Mesothelial cell of epicardium (in vitro differentiated cells): ENCODE measurements around the gene WDR18. TPM values are rescaled to one million over a fixed set of nuclear protein-coding genes. Genes with fewer than 3 reads are reported as not detected.

Experiments used
- DNase-seq, 2 experiments: peaks; one replicate each; pipeline ENCODE4 v3.0.0; 2021; ENCODE audit warnings: low spot score in 2 of 2; ENCODE audit not compliant: unreplicated experiment in 2 of 2
- H3K27ac Mint-ChIP-seq: 2 replicates; pipeline ENCODE4 v1.8.0; 2021; ENCODE audit warnings: mixed read lengths
- H3K27me3 Mint-ChIP-seq: 2 replicates; pipeline ENCODE4 v1.8.0; 2021; ENCODE audit warnings: low read depth, mixed read lengths
- H3K36me3 Mint-ChIP-seq: 2 replicates; pipeline ENCODE4 v1.8.0; 2021; ENCODE audit warnings: mixed read lengths
- H3K4me1 Mint-ChIP-seq: 2 replicates; pipeline ENCODE4 v1.8.0; 2021; ENCODE audit warnings: mixed read lengths
- H3K4me3 Mint-ChIP-seq: 2 replicates; pipeline ENCODE4 v1.8.0; 2021; ENCODE audit warnings: mild to moderate bottlenecking, moderate library complexity, mixed read lengths
- H3K9me3 Mint-ChIP-seq: 2 replicates; pipeline ENCODE4 v1.8.0; 2021; ENCODE audit warnings: mixed read lengths
- total RNA-seq: library from RNA; stranded (reverse); gene quantifications from 3 replicates; pipeline ENCODE4 v1.2.1, GENCODE V29; 2021
- TF ChIP-seq, protein P1 (sequence below): fragments of 200-600 bp; sonication (generic); IDR thresholded peaks from one replicate; pipeline ENCODE4 v1.5.0; 2021; ENCODE audit warnings: antibody characterized with exemption; ENCODE audit not compliant: unreplicated experiment

Gene WDR18
- total RNA-seq, 1 donor from 2014 or later = 65.2 TPM

DNA sequence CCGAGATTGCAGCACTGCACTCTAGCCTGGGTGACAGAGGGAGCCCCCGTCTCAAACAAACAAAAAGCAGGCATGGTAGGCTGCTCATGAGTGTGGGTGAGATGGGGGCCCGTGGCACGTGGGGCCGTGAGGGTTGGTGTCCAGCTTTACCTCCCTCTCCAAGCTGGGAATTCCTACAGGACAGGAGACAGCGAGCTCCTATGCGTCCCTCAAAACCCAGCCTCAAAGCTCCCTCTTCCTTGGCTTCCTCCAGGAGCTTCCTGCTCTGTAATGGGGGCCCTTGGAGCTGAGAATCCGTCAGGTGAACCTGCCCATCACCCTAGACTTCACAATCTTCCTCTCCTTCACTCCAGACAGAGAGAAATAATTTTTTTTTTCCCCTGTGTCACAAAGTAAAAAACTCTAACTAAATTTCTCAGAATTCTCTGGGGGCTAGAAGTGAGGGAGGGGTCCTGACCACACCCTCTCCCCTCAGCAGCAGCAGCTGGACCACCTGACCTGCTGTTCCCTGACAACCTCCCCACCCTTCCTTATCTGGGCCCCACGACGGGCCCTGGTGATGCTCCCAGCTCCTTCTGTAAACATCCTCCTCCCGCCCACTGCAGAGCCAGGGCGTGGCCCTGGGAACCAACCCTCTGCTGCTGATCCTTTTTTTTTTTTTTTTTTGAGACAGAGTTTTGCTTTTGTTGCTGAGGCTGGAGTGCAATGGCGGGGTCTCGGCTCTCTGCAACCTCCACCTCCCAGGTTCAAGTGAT is 22.1 kb upstream of the WDR18 start:
- no peak for DNase-seq
- no peak overlapping the region for H3K4me3 Mint-ChIP-seq
- peaks cover 4% of the 10 kb centered on the region for H3K9me3 Mint-ChIP-seq
- peaks cover 26% of the 10 kb centered on the region for H3K36me3 Mint-ChIP-seq
- TF ChIP-seq, protein P1, sequence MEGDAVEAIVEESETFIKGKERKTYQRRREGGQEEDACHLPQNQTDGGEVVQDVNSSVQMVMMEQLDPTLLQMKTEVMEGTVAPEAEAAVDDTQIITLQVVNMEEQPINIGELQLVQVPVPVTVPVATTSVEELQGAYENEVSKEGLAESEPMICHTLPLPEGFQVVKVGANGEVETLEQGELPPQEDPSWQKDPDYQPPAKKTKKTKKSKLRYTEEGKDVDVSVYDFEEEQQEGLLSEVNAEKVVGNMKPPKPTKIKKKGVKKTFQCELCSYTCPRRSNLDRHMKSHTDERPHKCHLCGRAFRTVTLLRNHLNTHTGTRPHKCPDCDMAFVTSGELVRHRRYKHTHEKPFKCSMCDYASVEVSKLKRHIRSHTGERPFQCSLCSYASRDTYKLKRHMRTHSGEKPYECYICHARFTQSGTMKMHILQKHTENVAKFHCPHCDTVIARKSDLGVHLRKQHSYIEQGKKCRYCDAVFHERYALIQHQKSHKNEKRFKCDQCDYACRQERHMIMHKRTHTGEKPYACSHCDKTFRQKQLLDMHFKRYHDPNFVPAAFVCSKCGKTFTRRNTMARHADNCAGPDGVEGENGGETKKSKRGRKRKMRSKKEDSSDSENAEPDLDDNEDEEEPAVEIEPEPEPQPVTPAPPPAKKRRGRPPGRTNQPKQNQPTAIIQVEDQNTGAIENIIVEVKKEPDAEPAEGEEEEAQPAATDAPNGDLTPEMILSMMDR = no peak
- no peaks in the 10 kb centered on the region for H3K27me3 Mint-ChIP-seq
- H3K27ac Mint-ChIP-seq = peak overlapping the region; percentile 90
- peaks cover 36% of the 10 kb centered on the region for H3K4me1 Mint-ChIP-seq

DNA sequence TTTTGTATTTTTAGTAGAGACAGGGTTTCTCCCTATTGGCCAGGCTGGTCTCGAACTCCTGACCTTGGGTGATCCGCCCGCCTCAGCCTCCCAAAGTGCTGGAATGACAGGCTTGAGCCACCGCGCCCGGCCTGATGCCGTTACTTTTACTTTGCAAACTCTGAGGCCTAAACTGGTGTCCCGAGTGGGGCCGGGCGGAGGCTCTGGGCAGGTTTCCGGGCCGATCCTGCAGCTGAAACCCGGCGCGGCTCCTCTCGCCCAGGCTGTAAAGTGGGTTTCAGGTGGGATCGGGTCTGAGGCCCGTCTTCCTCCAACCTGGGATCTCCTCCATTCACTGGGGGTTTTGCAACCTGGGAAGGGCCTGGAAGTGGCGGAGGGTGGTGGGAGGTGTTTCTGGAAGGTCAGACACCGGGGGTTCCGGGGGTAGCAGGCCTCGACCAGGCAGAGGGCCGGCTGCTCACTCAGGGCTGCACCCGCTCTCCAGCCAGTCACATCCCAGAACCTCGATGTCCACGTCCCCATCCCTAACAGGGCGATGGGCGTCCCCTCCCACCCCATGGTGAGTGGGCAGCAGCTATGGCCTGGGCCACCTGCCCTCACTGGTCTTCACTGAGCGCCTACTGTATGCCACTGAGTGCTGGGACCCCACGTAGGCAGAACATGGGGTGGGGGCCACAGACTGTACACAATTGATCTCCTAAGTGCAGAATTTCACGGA is 21.3 kb upstream of the WDR18 start:
- TF ChIP-seq, protein P1 = no peak
- DNase-seq = no peak
- H3K36me3 Mint-ChIP-seq = peaks cover 30% of the 10 kb centered on the region
- H3K27me3 Mint-ChIP-seq = no peaks in the 10 kb centered on the region
- H3K27ac Mint-ChIP-seq = peak overlapping the region; percentile 65
- H3K4me1 Mint-ChIP-seq = peaks cover 29% of the 10 kb centered on the region
- no peak overlapping the region for H3K4me3 Mint-ChIP-seq
- H3K9me3 Mint-ChIP-seq = peaks cover 4% of the 10 kb centered on the region

DNA sequence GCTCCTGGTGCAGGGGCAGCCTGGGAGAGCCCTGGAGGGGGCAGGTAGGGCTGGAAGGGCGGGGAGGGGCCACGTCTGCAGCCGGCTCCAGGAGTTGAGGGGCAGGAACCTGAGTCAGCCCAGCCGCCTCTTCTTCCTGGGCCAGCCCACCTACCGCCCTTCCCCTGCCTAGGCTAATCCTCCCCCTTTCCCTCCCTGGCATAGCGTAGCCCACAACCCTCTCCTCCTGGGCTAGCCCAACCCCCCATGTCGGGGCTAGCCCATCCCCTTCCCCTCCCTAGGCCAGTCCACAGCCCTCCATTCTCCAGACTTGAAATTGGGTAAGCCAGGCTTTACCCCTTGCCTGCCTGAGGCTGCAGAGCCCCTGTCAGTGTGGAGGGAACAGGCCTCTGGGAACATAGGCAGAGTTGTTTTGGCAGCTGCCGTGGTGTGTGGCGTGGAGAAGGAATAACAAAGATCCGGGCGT is 20.6 kb upstream of the WDR18 start:
- no peak for DNase-seq
- Mint-ChIP-seq H3K9me3 (peaks cover 4% of the 10 kb centered on the region), H3K4me3 (no peak overlapping the region), H3K4me1 (peaks cover 29% of the 10 kb centered on the region), H3K27ac (peak overlapping the region; percentile 65), H3K27me3 (no peaks in the 10 kb centered on the region), H3K36me3 (peaks cover 33% of the 10 kb centered on the region)
- TF ChIP-seq, protein P1 = no peak

DNA sequence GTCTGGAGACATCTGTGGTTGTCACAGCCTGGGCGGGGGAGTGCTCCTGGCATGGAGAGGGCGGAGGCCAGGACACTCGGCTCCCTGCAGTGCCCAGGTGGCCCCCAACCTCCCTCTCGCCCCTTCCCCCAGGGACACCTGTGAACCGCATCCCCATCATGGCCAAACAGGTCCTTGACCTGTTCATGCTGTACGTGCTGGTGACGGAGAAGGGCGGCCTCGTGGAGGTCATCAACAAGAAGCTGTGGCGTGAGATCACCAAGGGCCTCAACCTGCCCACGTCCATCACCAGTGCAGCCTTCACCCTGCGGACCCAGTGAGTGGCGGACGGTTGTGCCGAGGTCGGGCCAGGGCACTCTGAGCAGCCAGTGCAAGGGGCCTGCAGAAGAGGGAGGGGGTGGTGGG is 20.0 kb upstream of the WDR18 start:
- Mint-ChIP-seq H3K27ac (no peak overlapping the region), H3K36me3 (peaks cover 33% of the 10 kb centered on the region), H3K27me3 (no peaks in the 10 kb centered on the region), H3K4me3 (no peak overlapping the region), H3K9me3 (peaks cover 4% of the 10 kb centered on the region), H3K4me1 (peaks cover 23% of the 10 kb centered on the region)
- TF ChIP-seq, protein P1 = no peak
- no peak for DNase-seq

DNA sequence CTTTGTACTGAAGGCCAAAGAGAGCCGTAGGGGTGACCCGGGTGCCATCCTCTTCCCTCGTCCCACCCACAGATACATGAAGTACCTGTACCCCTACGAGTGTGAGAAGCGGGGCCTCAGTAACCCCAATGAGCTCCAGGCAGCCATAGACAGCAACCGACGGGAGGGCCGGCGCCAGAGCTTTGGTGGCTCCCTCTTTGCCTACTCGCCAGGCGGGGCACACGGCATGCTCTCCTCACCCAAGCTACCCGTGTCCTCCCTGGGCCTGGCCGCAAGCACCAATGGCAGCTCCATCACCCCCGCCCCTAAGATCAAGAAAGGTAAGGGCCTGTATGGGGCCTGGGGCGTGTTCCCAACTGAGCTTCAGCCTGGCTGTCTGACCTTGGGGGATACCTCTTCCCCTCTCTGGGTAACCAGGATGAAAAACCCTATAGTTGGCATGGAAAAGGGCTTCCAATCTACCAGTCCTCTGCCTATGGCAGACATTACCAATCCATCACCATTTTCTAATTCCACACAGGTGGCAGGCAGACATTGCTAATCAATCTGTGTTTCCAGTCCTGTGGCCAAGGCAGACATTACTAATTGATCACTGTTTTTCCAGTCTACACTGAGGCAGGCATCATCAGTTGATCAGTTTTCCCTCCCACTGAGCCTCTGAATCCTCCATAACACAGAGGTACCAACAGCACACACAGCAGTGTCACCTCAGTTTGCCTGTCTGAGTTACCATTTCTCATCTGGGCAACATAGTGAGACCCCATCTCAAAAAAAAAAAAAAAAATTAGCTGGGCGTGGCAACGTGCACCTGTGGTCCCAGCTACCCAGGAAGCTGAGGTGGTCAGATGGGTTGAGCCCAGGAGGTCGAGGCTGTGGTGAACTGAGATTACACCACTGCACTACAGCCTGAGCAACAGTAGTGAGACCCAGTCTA is 19.1 kb upstream of the WDR18 start:
- peak overlapping the region; percentile 53 for H3K27ac Mint-ChIP-seq
- peaks cover 4% of the 10 kb centered on the region for H3K9me3 Mint-ChIP-seq
- no peak for DNase-seq
- H3K4me1 Mint-ChIP-seq = peaks cover 17% of the 10 kb centered on the region
- H3K27me3 Mint-ChIP-seq = no peaks in the 10 kb centered on the region
- no peak overlapping the region for H3K4me3 Mint-ChIP-seq
- TF ChIP-seq, protein P1 = no peak
- peaks cover 31% of the 10 kb centered on the region for H3K36me3 Mint-ChIP-seq
